ENCODE measurements around the gene APC. TPM values are rescaled to one million over a fixed set of nuclear protein-coding genes. Genes with fewer than 3 reads are reported as not detected.

APC gene
- total RNA-seq, 1 experiment from 2014 or later: 49.4 TPM

Other genes with a start within 250 kb of the APC start
- gene SRP19, start 123.4 kb downstream of the APC start, total RNA-seq (2014; rRNA removed; shearing (Covaris generic)): 167 and 224 TPM in 2 replicates
- 31.6 and 36.0 TPM in 2 replicates for gene REEP5, start 184.3 kb downstream of the APC start, total RNA-seq (2014; rRNA removed; shearing (Covaris generic))
- 35.7 and 41.7 TPM in 2 replicates for gene DCP2, start 238.9 kb downstream of the APC start, total RNA-seq (2014; rRNA removed; shearing (Covaris generic))